GM12891 (cell line): ENCODE measurements around the gene ABTB2.

ENCODE experiments used
- PAX5 ChIP-seq: IDR thresholded peaks from 2 replicates; pipeline ENCODE4 v1.6.1; 2011; ENCODE audit warnings: low read length, moderate library complexity, mild to moderate bottlenecking; ENCODE audit not compliant: insufficient read depth, severe bottlenecking
- POLR2A ChIP-seq: IDR thresholded peaks from 2 replicates; pipeline ENCODE4 v1.6.1; 2011; ENCODE audit warnings: low read depth, low read length, control low read depth
- POLR2AphosphoS5 ChIP-seq: IDR thresholded peaks from 2 replicates; pipeline ENCODE4 v1.6.1; 2011; ENCODE audit warnings: low read depth, low read length, control low read depth
- POU2F2 ChIP-seq: IDR thresholded peaks from 2 replicates; pipeline ENCODE4 v1.6.1; 2011; ENCODE audit warnings: low read depth, mild to moderate bottlenecking, control low read depth, low read length, moderate library complexity
- SPI1 ChIP-seq: IDR thresholded peaks from 2 replicates; pipeline ENCODE4 v1.6.1; 2011; ENCODE audit warnings: low read depth, low read length, control low read depth
- TAF1 ChIP-seq: IDR thresholded peaks from 2 replicates; pipeline ENCODE4 v1.6.1; 2011; ENCODE audit warnings: low read depth, low read length, control low read depth

DNA sequence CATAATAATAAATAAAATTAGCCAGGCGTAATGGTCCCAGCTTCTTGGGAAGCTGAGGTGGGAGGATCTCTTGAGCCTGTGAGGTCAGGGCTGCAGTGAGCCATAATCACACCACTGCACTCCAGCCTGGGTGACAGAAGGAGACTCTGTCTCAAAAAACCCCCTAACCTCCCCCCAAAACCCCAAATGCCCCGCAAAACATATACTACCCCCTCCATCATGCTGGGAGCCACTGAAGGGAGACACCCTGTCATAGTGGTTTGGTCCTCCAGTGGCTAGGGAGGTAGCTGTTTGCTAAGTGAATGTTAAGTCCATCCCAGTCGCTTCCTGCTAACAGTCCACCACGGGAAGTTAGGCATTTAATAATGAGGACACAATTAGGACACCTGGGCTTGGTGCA is 125.0 kb downstream of the ABTB2 start:
- TF ChIP-seq POLR2A (no peak), POLR2AphosphoS5 (no peak), SPI1 (no peak), PAX5 (no peak), TAF1 (no peak), POU2F2 (no peak)
